Osteoblast (primary cell): ENCODE data around the gene ABCG4. TPM values are rescaled to one million over a fixed set of nuclear protein-coding genes. Genes with fewer than 3 reads are reported as not detected.
A peak's percentile ranks its signal among the peaks of the same experiment; 100 is the strongest.

Source experiments
- DNase-seq: peaks from one replicate; pipeline ENCODE4 v3.0.0; 2011; ENCODE audit warnings: low spot score, mixed read lengths; ENCODE audit not compliant: insufficient read length; ENCODE audit errors: missing footprints
- H2AFZ ChIP-seq: 2 replicates; pipeline ENCODE4 v1.6.0; 2011; ENCODE audit warnings: mild to moderate bottlenecking, low read length
- H3K27ac ChIP-seq: 2 replicates; pipeline ENCODE4 v1.5.1; 2011; ENCODE audit warnings: mild to moderate bottlenecking, low read depth, low read length, moderate library complexity
- H3K27me3 ChIP-seq: 2 replicates; pipeline ENCODE4 v1.6.0; 2012; ENCODE audit warnings: mild to moderate bottlenecking, control low read depth, inconsistent platforms, low read length, moderate library complexity; ENCODE audit not compliant: insufficient read depth
- H3K36me3 ChIP-seq: 2 replicates; pipeline ENCODE4 v1.5.1; 2011; ENCODE audit warnings: mild to moderate bottlenecking, low read length, control low read depth, moderate library complexity; ENCODE audit not compliant: insufficient read depth
- H3K4me1 ChIP-seq: 2 replicates; pipeline ENCODE4 v1.5.1; 2011; ENCODE audit warnings: mild to moderate bottlenecking, low read length, control low read depth, moderate library complexity; ENCODE audit not compliant: insufficient read depth
- H3K4me2 ChIP-seq: 2 replicates; pipeline ENCODE4 v1.6.0; 2011; ENCODE audit warnings: mild to moderate bottlenecking, low read length; ENCODE audit not compliant: insufficient read depth
- H3K4me3 ChIP-seq: fragments of 200-600 bp; sonication (generic); 3 replicates; pipeline ENCODE4 v1.5.1; 2012; ENCODE audit warnings: mild to moderate bottlenecking, low read length, inconsistent platforms; ENCODE audit not compliant: insufficient read depth
- H3K79me2 ChIP-seq: 2 replicates; pipeline ENCODE4 v1.6.0; 2012; ENCODE audit warnings: mild to moderate bottlenecking, low read length, control low read depth, inconsistent platforms; ENCODE audit not compliant: insufficient read depth
- H3K9me3 ChIP-seq: 2 replicates; pipeline ENCODE4 v1.5.1; 2011; ENCODE audit warnings: low read depth, low read length, control low read depth
- H4K20me1 ChIP-seq: 2 replicates; pipeline ENCODE4 v1.6.0; 2012; ENCODE audit warnings: mild to moderate bottlenecking, low read length, control low read depth; ENCODE audit not compliant: insufficient read depth
- total RNA-seq: library from RNA; depleted of rRNA; stranded (reverse); fragments of >200 nt; gene quantifications from 2 replicates; pipeline ENCODE4 v1.2.3, GENCODE V29; 2012
- TF ChIP-seq, protein P1 (sequence below): IDR thresholded peaks from 2 replicates; pipeline ENCODE4 v1.5.1; 2011; ENCODE audit warnings: mild to moderate bottlenecking, low read depth, low read length, moderate library complexity; ENCODE audit errors: extremely low read depth

Gene ABCG4
- total RNA-seq, 1 donor, result not detected

- H3K27me3 ChIP-seq, result no peaks in the 10 kb centered on the region
- H3K79me2 ChIP-seq, result peaks cover 3% of the 10 kb centered on the region
- H3K4me2 ChIP-seq, result no peak overlapping the region
- no peak overlapping the region for H3K27ac ChIP-seq
- peaks cover 4% of the 10 kb centered on the region for H4K20me1 ChIP-seq
- H3K36me3 ChIP-seq, result peaks cover 21% of the 10 kb centered on the region
- no peak overlapping the region for H2AFZ ChIP-seq
- no peaks in the 10 kb centered on the region for H3K9me3 ChIP-seq
- no peak overlapping the region for H3K4me3 ChIP-seq
- peaks cover 5% of the 10 kb centered on the region for H3K4me1 ChIP-seq
- no peak for DNase-seq
- TF ChIP-seq, protein P1, sequence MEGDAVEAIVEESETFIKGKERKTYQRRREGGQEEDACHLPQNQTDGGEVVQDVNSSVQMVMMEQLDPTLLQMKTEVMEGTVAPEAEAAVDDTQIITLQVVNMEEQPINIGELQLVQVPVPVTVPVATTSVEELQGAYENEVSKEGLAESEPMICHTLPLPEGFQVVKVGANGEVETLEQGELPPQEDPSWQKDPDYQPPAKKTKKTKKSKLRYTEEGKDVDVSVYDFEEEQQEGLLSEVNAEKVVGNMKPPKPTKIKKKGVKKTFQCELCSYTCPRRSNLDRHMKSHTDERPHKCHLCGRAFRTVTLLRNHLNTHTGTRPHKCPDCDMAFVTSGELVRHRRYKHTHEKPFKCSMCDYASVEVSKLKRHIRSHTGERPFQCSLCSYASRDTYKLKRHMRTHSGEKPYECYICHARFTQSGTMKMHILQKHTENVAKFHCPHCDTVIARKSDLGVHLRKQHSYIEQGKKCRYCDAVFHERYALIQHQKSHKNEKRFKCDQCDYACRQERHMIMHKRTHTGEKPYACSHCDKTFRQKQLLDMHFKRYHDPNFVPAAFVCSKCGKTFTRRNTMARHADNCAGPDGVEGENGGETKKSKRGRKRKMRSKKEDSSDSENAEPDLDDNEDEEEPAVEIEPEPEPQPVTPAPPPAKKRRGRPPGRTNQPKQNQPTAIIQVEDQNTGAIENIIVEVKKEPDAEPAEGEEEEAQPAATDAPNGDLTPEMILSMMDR, result no peak
These were observed 24.6 kb downstream of the ABCG4 start for GRCh38 chr11:119173453-119173852.

DNA sequence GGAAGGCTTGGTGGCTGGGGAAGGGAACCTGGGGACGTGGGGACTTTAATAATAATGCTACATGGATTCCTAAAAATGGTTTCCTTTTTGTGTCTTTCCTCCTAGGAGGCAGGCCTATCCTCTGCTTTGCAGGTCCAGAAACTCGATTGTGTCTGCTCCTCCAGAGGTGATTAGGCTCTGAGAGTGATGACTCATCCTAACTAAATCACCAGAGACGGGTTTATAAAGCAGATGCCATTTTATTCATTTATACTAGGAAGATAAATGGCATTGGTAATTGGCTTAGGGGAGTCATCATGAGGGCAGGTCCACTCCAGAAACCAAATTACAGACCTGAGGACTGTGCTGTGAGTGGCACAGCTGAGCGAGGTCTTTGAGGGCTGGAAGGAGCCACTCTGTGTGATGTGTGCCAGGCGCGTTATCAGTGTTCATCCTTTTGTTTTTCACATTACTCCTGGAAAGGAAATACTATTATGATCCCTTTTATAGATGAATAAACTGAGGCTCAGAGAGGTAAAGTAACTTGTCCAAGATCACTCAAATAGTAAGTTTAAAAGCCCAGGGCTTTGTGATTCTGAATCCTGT is 26.7 kb downstream of the ABCG4 start:
- H3K79me2 ChIP-seq, result no peaks in the 10 kb centered on the region
- H3K27ac ChIP-seq, result no peak overlapping the region
- no peak overlapping the region for H3K4me3 ChIP-seq
- H3K36me3 ChIP-seq, result peaks cover 26% of the 10 kb centered on the region
- H3K4me1 ChIP-seq, result no peaks in the 10 kb centered on the region
- TF ChIP-seq, protein P1, result no peak
- no peaks in the 10 kb centered on the region for H3K27me3 ChIP-seq
- H4K20me1 ChIP-seq, result peaks cover 4% of the 10 kb centered on the region
- no peaks in the 10 kb centered on the region for H3K9me3 ChIP-seq
- no peak overlapping the region for H3K4me2 ChIP-seq
- DNase-seq, result peak; percentile 93
- H2AFZ ChIP-seq, result no peak overlapping the region

DNA sequence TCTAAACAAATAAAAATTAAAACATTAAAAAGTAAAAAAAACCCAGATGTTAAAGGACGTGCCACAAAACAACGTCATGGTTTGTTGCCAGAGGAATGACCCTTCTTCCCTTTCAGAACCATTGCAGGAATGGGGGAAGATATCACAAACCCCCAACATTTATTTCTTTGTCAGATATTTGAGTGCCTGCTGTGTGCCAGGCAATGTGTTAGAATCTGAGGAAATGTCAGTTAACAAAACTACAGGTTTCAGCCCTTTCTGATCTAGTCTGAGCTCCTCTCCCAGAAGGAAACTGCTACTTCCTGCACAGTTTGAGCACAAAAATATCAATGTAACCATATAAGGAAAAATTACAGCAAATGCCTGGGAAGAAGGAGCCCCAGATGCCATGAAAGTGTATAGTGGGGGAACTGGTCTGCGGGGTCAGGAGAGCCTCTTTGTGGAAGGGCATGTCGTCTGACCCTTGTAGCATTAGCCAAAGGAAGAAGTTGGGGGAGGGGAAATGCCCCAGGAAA is 29.4 kb downstream of the ABCG4 start:
- Histone ChIP-seq H3K79me2 (no peaks in the 10 kb centered on the region), H3K4me2 (no peak overlapping the region), H3K36me3 (peaks cover 27% of the 10 kb centered on the region), H2AFZ (no peak overlapping the region), H3K4me3 (no peak overlapping the region), H3K27ac (no peak overlapping the region), H3K9me3 (no peaks in the 10 kb centered on the region), H4K20me1 (peaks cover 4% of the 10 kb centered on the region), H3K4me1 (no peaks in the 10 kb centered on the region), H3K27me3 (no peaks in the 10 kb centered on the region)
- DNase-seq, result no peak
- TF ChIP-seq, protein P1, result no peak

DNA sequence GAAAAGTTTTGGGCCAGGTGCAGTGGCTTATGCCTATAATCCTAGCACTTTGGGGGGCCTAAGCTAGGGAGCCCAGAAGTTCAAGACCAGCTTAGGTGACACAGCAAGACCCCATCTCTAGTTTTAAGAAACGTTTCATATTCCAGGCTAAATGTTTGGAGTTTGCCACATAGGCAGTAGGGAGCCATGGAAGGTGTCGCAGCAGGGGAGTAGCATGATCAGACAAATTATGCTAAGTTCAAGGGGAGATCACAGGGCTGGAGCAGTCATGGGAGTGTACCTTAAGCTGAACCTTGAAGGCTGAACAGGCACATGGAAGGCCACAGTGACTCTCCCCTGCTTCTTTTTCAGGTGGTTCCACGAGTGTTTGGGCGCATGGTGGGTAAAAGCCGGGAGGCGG is 30.5 kb downstream of the ABCG4 start:
- Histone ChIP-seq H3K9me3 (no peaks in the 10 kb centered on the region), H3K36me3 (peaks cover 26% of the 10 kb centered on the region), H3K79me2 (no peaks in the 10 kb centered on the region), H3K27me3 (no peaks in the 10 kb centered on the region), H3K27ac (no peak overlapping the region), H3K4me2 (no peak overlapping the region), H4K20me1 (peaks cover 4% of the 10 kb centered on the region), H3K4me3 (no peak overlapping the region), H2AFZ (no peak overlapping the region), H3K4me1 (no peaks in the 10 kb centered on the region)
- TF ChIP-seq, protein P1, result no peak
- no peak for DNase-seq
